ENCODE results near the gene C9orf40. TPM values are rescaled to one million over a fixed set of nuclear protein-coding genes. Genes with fewer than 3 reads are reported as not detected.
A peak's percentile ranks its signal among the peaks of the same experiment; 100 is the strongest.

C9orf40 gene
- total and polyA plus RNA-seq, 4 donors, result 1.9 to 2.9 (median 2.7) TPM

GRCh38 chr9:74951725-74952151 lies 974 bp downstream of the C9orf40 start:
- Histone ChIP-seq H3K9ac (ENCODE audit: insufficient read depth in 1 of 2, low read length in 2 of 2) (peak overlapping the region; percentile 93 to 97), H3K9me3 (ENCODE audit: control insufficient read depth in 4 of 4, insufficient read depth in 3 of 4, low read length in 3 of 4) (no peaks in the 10 kb centered on the region), H3K4me1 (ENCODE audit: control insufficient read depth in 5 of 5, insufficient read depth in 5 of 5, low read length in 5 of 5) (peaks cover 0 to 1% (median 0%) of the 10 kb centered on the region in 5 donors), H3K27ac (ENCODE audit: low read depth in 1 of 2, low read length in 1 of 2) (peak overlapping the region; percentile 72 to 94), H3K36me3 (ENCODE audit: control insufficient read depth in 4 of 4, insufficient read depth in 4 of 4, low read length in 4 of 4) (no peaks in the 10 kb centered on the region), H3K4me3 (peak overlapping the region; percentile 45), H3K27me3 (ENCODE audit: control insufficient read depth in 3 of 3, insufficient read depth in 3 of 3, low read length in 2 of 3) (no peaks in the 10 kb centered on the region)
- DNase-seq (peak; percentile 57 to 60 (median 59)), ATAC-seq (ENCODE audit: insufficient read depth, low FRiP score) (peak; percentile 28)
- WGBS, 2 donors, result 0 to 1% methylated on average over 30 of the region's 30 CpGs
- no peak for TF ChIP-seq CTCF (IDR thresholded peaks at IDR 0.05; ENCODE audit: control extremely low read depth, extremely low read depth)

- H3K9ac ChIP-seq (ENCODE audit: insufficient read depth in 1 of 2, low read length in 2 of 2), result peak overlapping the region; percentile 93 to 97
- no peaks in the 10 kb centered on the region for H3K9me3 ChIP-seq (ENCODE audit: control insufficient read depth in 4 of 4, insufficient read depth in 3 of 4, low read length in 3 of 4)
- no peaks in the 10 kb centered on the region for H3K27me3 ChIP-seq (ENCODE audit: control insufficient read depth in 3 of 3, insufficient read depth in 3 of 3, low read length in 2 of 3)
- peaks cover 0 to 1% (median 0%) of the 10 kb centered on the region in 5 donors for H3K4me1 ChIP-seq (ENCODE audit: control insufficient read depth in 5 of 5, insufficient read depth in 5 of 5, low read length in 5 of 5)
- H3K36me3 ChIP-seq (ENCODE audit: control insufficient read depth in 4 of 4, insufficient read depth in 4 of 4, low read length in 4 of 4), result no peaks in the 10 kb centered on the region
- no peak overlapping the region for H3K27ac ChIP-seq (ENCODE audit: low read depth in 1 of 2, low read length in 1 of 2)
- no peak for DNase-seq
- peak overlapping the region; percentile 45 for H3K4me3 ChIP-seq
- 66 to 71% methylated on average over 21 of the region's 21 CpGs for WGBS, 2 donors
- ATAC-seq (ENCODE audit: insufficient read depth, low FRiP score), result no peak
- TF ChIP-seq CTCF (IDR thresholded peaks at IDR 0.05; ENCODE audit: control extremely low read depth, extremely low read depth), result no peak
Measured at GRCh38 chr9:74951107-74951720, 1.5 kb downstream of the C9orf40 start.

GRCh38 chr9:74949859-74950855 lies 2.6 kb downstream of the C9orf40 start:
- Histone ChIP-seq H3K36me3 (ENCODE audit: control insufficient read depth in 4 of 4, insufficient read depth in 4 of 4, low read length in 4 of 4) (no peaks in the 10 kb centered on the region), H3K9ac (ENCODE audit: insufficient read depth in 1 of 2, low read length in 2 of 2) (no peak overlapping the region), H3K4me3 (no peak overlapping the region), H3K27ac (ENCODE audit: low read depth in 1 of 2, low read length in 1 of 2) (peak overlapping the region in 1 of 2 donors; percentile 47), H3K27me3 (ENCODE audit: control insufficient read depth in 3 of 3, insufficient read depth in 3 of 3, low read length in 2 of 3) (no peaks in the 10 kb centered on the region), H3K9me3 (ENCODE audit: control insufficient read depth in 4 of 4, insufficient read depth in 3 of 4, low read length in 3 of 4) (no peaks in the 10 kb centered on the region), H3K4me1 (ENCODE audit: control insufficient read depth in 5 of 5, insufficient read depth in 5 of 5, low read length in 5 of 5) (peaks cover 0 to 1% (median 0%) of the 10 kb centered on the region in 5 donors)
- no peak for ATAC-seq (ENCODE audit: insufficient read depth, low FRiP score)
- TF ChIP-seq CTCF (IDR thresholded peaks at IDR 0.05; ENCODE audit: control extremely low read depth, extremely low read depth), result no peak
- no peak for DNase-seq
- 90% methylated on average over 10 of the region's 10 CpGs for WGBS, 2 donors
